Measurements from ENCODE around the gene SLIT1.

SLIT1 gene

DNA sequence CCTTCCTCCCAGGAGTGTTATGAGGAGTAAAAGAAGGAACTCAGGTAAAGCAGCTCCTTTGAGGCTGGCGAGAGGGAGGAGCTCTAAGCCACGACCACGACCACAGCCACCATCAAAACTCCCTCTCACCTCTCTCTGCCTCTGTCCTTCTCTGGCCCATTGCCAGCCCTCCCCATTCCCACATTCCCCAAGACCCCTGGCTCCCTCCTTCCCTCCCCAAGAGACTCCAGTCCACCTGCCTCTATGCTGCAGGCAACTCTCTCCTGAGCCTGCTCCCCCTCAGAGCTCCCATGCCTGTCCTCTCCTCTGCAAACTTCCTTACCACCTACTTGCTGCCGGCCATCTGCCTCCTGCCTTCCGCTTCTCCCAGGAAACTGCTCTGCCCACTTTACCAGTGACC, 9.5 kb downstream of the SLIT1 start:
- Histone ChIP-seq H3K9ac (ENCODE audit: low read length) (no peak overlapping the region), H3K36me3 (ENCODE audit: insufficient read depth, low read length) (no peaks in the 10 kb centered on the region), H3K4me3 (ENCODE audit: low read depth, low read length, poor library complexity, severe bottlenecking) (no peak overlapping the region), H2AFZ (ENCODE audit: low read length) (no peak overlapping the region), H3K27me3 (ENCODE audit: insufficient read depth, low read length) (no peaks in the 10 kb centered on the region), H3K9me3 (ENCODE audit: low read length) (no peaks in the 10 kb centered on the region), H3K4me1 (ENCODE audit: insufficient read depth, low read length, severe bottlenecking) (peaks cover 22% of the 10 kb centered on the region), H3F3A (ENCODE audit: insufficient read depth, low read length) (no peaks in the 10 kb centered on the region), H4K20me1 (ENCODE audit: insufficient read depth, low read length) (no peaks in the 10 kb centered on the region), H3K79me2 (ENCODE audit: insufficient read depth, low read length) (0 out of 2 replicates have a peak, but pooled peaks cover 8% of the 10 kb centered on the region), H3K27ac (ENCODE audit: low read depth, low read length, poor library complexity, severe bottlenecking) (no peak overlapping the region), H3K9me2 (ENCODE audit: low read depth, low read length) (no peaks in the 10 kb centered on the region), H3K4me2 (ENCODE audit: low read length) (no peak overlapping the region)
- TF ChIP-seq EZH2 (IDR thresholded peaks at IDR 0.05; ENCODE audit: borderline replicate concordance, low read length): no peak
- TF ChIP-seq, protein P1, sequence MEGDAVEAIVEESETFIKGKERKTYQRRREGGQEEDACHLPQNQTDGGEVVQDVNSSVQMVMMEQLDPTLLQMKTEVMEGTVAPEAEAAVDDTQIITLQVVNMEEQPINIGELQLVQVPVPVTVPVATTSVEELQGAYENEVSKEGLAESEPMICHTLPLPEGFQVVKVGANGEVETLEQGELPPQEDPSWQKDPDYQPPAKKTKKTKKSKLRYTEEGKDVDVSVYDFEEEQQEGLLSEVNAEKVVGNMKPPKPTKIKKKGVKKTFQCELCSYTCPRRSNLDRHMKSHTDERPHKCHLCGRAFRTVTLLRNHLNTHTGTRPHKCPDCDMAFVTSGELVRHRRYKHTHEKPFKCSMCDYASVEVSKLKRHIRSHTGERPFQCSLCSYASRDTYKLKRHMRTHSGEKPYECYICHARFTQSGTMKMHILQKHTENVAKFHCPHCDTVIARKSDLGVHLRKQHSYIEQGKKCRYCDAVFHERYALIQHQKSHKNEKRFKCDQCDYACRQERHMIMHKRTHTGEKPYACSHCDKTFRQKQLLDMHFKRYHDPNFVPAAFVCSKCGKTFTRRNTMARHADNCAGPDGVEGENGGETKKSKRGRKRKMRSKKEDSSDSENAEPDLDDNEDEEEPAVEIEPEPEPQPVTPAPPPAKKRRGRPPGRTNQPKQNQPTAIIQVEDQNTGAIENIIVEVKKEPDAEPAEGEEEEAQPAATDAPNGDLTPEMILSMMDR (IDR thresholded peaks at IDR 0.05; ENCODE audit: low read length): no peak

DNA sequence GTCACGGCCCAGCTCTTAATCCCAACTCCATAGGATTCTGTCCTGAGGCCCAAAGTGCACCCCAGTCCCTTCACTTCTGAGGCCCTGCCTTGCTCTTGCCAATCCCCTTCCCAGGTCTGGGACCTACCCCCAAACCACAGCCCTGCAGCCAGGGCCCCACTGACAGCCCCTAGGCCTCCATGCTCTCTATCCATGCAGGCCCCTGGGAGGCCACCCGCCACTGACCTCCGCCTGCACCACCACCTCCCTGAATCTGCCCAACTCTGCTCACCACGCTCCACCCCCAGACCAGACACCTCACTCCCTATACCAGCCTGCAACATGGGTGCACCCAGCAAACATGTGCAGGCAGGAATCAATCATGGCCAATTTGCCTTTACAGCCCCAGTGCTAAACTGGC, 10.2 kb downstream of the SLIT1 start:
- no peak overlapping the region for H3K4me2 ChIP-seq (ENCODE audit: low read length)
- no peak overlapping the region for H2AFZ ChIP-seq (ENCODE audit: low read length)
- no peaks in the 10 kb centered on the region for H3K9me2 ChIP-seq (ENCODE audit: low read depth, low read length)
- TF ChIP-seq EZH2 (IDR thresholded peaks at IDR 0.05; ENCODE audit: borderline replicate concordance, low read length): no peak
- TF ChIP-seq, protein P1 (IDR thresholded peaks at IDR 0.05; ENCODE audit: low read length): no peak
- 0 out of 2 replicates have a peak, but pooled peaks cover 8% of the 10 kb centered on the region for H3K79me2 ChIP-seq (ENCODE audit: insufficient read depth, low read length)
- no peaks in the 10 kb centered on the region for H3K9me3 ChIP-seq (ENCODE audit: low read length)
- H4K20me1 ChIP-seq (ENCODE audit: insufficient read depth, low read length): no peaks in the 10 kb centered on the region
- H3K4me3 ChIP-seq (ENCODE audit: low read depth, low read length, poor library complexity, severe bottlenecking): no peak overlapping the region
- no peaks in the 10 kb centered on the region for H3F3A ChIP-seq (ENCODE audit: insufficient read depth, low read length)
- H3K4me1 ChIP-seq (ENCODE audit: insufficient read depth, low read length, severe bottlenecking): peaks cover 20% of the 10 kb centered on the region
- H3K27me3 ChIP-seq (ENCODE audit: insufficient read depth, low read length): no peaks in the 10 kb centered on the region
- no peak overlapping the region for H3K27ac ChIP-seq (ENCODE audit: low read depth, low read length, poor library complexity, severe bottlenecking)
- no peaks in the 10 kb centered on the region for H3K36me3 ChIP-seq (ENCODE audit: insufficient read depth, low read length)
- no peak overlapping the region for H3K9ac ChIP-seq (ENCODE audit: low read length)

DNA sequence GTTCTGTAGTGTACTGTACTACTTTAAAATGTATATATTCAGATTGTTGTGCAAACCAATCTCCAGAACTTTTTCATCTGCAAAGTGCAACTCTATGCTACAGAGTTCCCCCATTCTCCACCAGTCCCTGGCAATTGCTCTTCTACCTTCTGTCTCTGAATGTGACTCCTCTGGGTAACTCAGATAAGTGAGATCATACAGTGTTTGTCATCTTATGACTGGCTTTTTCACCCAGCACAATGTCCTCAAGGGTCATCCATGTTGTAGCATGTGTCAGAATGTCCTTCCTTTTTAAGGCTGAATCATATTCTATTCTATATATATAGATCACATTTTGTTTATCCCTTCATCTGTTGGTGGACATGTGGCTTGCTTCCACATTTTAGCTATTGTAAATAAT, 10.8 kb downstream of the SLIT1 start:
- no peaks in the 10 kb centered on the region for H4K20me1 ChIP-seq (ENCODE audit: insufficient read depth, low read length)
- no peak overlapping the region for H3K27ac ChIP-seq (ENCODE audit: low read depth, low read length, poor library complexity, severe bottlenecking)
- H3F3A ChIP-seq (ENCODE audit: insufficient read depth, low read length): no peaks in the 10 kb centered on the region
- no peaks in the 10 kb centered on the region for H3K27me3 ChIP-seq (ENCODE audit: insufficient read depth, low read length)
- H3K9me2 ChIP-seq (ENCODE audit: low read depth, low read length): no peaks in the 10 kb centered on the region
- TF ChIP-seq EZH2 (IDR thresholded peaks at IDR 0.05; ENCODE audit: borderline replicate concordance, low read length): no peak
- TF ChIP-seq, protein P1 (IDR thresholded peaks at IDR 0.05; ENCODE audit: low read length): no peak
- H3K4me3 ChIP-seq (ENCODE audit: low read depth, low read length, poor library complexity, severe bottlenecking): no peak overlapping the region
- H3K79me2 ChIP-seq (ENCODE audit: insufficient read depth, low read length): 0 out of 2 replicates have a peak, but pooled peaks cover 8% of the 10 kb centered on the region
- no peak overlapping the region for H3K9ac ChIP-seq (ENCODE audit: low read length)
- H3K4me2 ChIP-seq (ENCODE audit: low read length): no peak overlapping the region
- H2AFZ ChIP-seq (ENCODE audit: low read length): no peak overlapping the region
- no peaks in the 10 kb centered on the region for H3K36me3 ChIP-seq (ENCODE audit: insufficient read depth, low read length)
- H3K4me1 ChIP-seq (ENCODE audit: insufficient read depth, low read length, severe bottlenecking): peaks cover 15% of the 10 kb centered on the region
- H3K9me3 ChIP-seq (ENCODE audit: low read length): no peaks in the 10 kb centered on the region
